ENCODE measurements around the gene AEN.

The AEN gene

GRCh38 chr15:88613074-88613944 is 7.8 kb upstream of the AEN start:
- H3K27ac ChIP-seq (ENCODE audit: insufficient read depth, low read depth, low read length, poor library complexity, severe bottlenecking), result no peak overlapping the region
- H3K4me3 ChIP-seq (ENCODE audit: insufficient read depth, low read depth, low read length), result no peak overlapping the region
- 13 to 21% methylated on average over 6 to 7 of the region's 7 CpGs for WGBS, 2 experiments
- H3K9me3 ChIP-seq (ENCODE audit: control insufficient read depth, low read length), result no peaks in the 10 kb centered on the region
- H3K4me1 ChIP-seq (ENCODE audit: control insufficient read depth, insufficient read depth, low read length), result peaks cover 22% of the 10 kb centered on the region
- peaks cover 29% of the 10 kb centered on the region for H3K27me3 ChIP-seq (ENCODE audit: control insufficient read depth, insufficient read depth, low read length, poor library complexity, severe bottlenecking)
- no peaks in the 10 kb centered on the region for H3K36me3 ChIP-seq (ENCODE audit: control insufficient read depth, insufficient read depth, low read length)

- H3K36me3 ChIP-seq (ENCODE audit: control insufficient read depth, insufficient read depth, low read length), result no peaks in the 10 kb centered on the region
- 68 to 70% methylated on average over 11 of the region's 11 CpGs for WGBS, 2 experiments
- H3K27ac ChIP-seq (ENCODE audit: insufficient read depth, low read depth, low read length, poor library complexity, severe bottlenecking), result no peak overlapping the region
- H3K4me3 ChIP-seq (ENCODE audit: insufficient read depth, low read depth, low read length), result no peak overlapping the region
- peaks cover 12% of the 10 kb centered on the region for H3K4me1 ChIP-seq (ENCODE audit: control insufficient read depth, insufficient read depth, low read length)
- H3K9me3 ChIP-seq (ENCODE audit: control insufficient read depth, low read length), result no peaks in the 10 kb centered on the region
- H3K27me3 ChIP-seq (ENCODE audit: control insufficient read depth, insufficient read depth, low read length, poor library complexity, severe bottlenecking), result peaks cover 19% of the 10 kb centered on the region
Measured at GRCh38 chr15:88615303-88616107, 5.6 kb upstream of the AEN start.

- no peak overlapping the region for H3K27ac ChIP-seq (ENCODE audit: insufficient read depth, low read depth, low read length, poor library complexity, severe bottlenecking)
- H3K36me3 ChIP-seq (ENCODE audit: control insufficient read depth, insufficient read depth, low read length), result no peaks in the 10 kb centered on the region
- H3K27me3 ChIP-seq (ENCODE audit: control insufficient read depth, insufficient read depth, low read length, poor library complexity, severe bottlenecking), result peaks cover 19% of the 10 kb centered on the region
- WGBS, 2 experiments, result 84 to 87% methylated on average over 4 of the region's 4 CpGs
- H3K9me3 ChIP-seq (ENCODE audit: control insufficient read depth, low read length), result no peaks in the 10 kb centered on the region
- no peak overlapping the region for H3K4me3 ChIP-seq (ENCODE audit: insufficient read depth, low read depth, low read length)
- H3K4me1 ChIP-seq (ENCODE audit: control insufficient read depth, insufficient read depth, low read length), result peaks cover 6% of the 10 kb centered on the region
Measured at GRCh38 chr15:88616240-88616639, 4.9 kb upstream of the AEN start.

- Histone ChIP-seq H3K27me3 (ENCODE audit: control insufficient read depth, insufficient read depth, low read length, poor library complexity, severe bottlenecking) (peaks cover 15% of the 10 kb centered on the region), H3K36me3 (ENCODE audit: control insufficient read depth, insufficient read depth, low read length) (no peaks in the 10 kb centered on the region), H3K4me3 (ENCODE audit: insufficient read depth, low read depth, low read length) (no peak overlapping the region), H3K9me3 (ENCODE audit: control insufficient read depth, low read length) (no peaks in the 10 kb centered on the region), H3K27ac (ENCODE audit: insufficient read depth, low read depth, low read length, poor library complexity, severe bottlenecking) (no peak overlapping the region), H3K4me1 (ENCODE audit: control insufficient read depth, insufficient read depth, low read length) (peaks cover 6% of the 10 kb centered on the region)
- WGBS, 2 experiments, result 89 to 93% methylated on average over 9 of the region's 10 CpGs
Measured at GRCh38 chr15:88617031-88617722, 4.0 kb upstream of the AEN start.

GRCh38 chr15:88617790-88618189 is 3.4 kb upstream of the AEN start:
- 41 to 78% methylated on average over 1 of the region's 1 CpG for WGBS, 2 experiments
- no peaks in the 10 kb centered on the region for H3K9me3 ChIP-seq (ENCODE audit: control insufficient read depth, low read length)
- H3K36me3 ChIP-seq (ENCODE audit: control insufficient read depth, insufficient read depth, low read length), result no peaks in the 10 kb centered on the region

GRCh38 chr15:88618686-88619085 is 2.5 kb upstream of the AEN start:
- Histone ChIP-seq H3K4me1 (ENCODE audit: control insufficient read depth, insufficient read depth, low read length) (peaks cover 11% of the 10 kb centered on the region), H3K36me3 (ENCODE audit: control insufficient read depth, insufficient read depth, low read length) (no peaks in the 10 kb centered on the region), H3K27me3 (ENCODE audit: control insufficient read depth, insufficient read depth, low read length, poor library complexity, severe bottlenecking) (peaks cover 7% of the 10 kb centered on the region), H3K9me3 (ENCODE audit: control insufficient read depth, low read length) (no peaks in the 10 kb centered on the region), H3K27ac (ENCODE audit: insufficient read depth, low read depth, low read length, poor library complexity, severe bottlenecking) (no peak overlapping the region), H3K4me3 (ENCODE audit: insufficient read depth, low read depth, low read length) (no peak overlapping the region)

More at GRCh38 chr15:88617790-88618189, 3.4 kb upstream of the AEN start:
- no peak overlapping the region for H3K4me3 ChIP-seq (ENCODE audit: insufficient read depth, low read depth, low read length)
- H3K27me3 ChIP-seq (ENCODE audit: control insufficient read depth, insufficient read depth, low read length, poor library complexity, severe bottlenecking), result peaks cover 14% of the 10 kb centered on the region
- H3K27ac ChIP-seq (ENCODE audit: insufficient read depth, low read depth, low read length, poor library complexity, severe bottlenecking), result no peak overlapping the region
- H3K4me1 ChIP-seq (ENCODE audit: control insufficient read depth, insufficient read depth, low read length), result peaks cover 8% of the 10 kb centered on the region

GRCh38 chr15:88619796-88620195 is 1.3 kb upstream of the AEN start:
- Histone ChIP-seq H3K27ac (ENCODE audit: insufficient read depth, low read depth, low read length, poor library complexity, severe bottlenecking) (no peak overlapping the region), H3K36me3 (ENCODE audit: control insufficient read depth, insufficient read depth, low read length) (no peaks in the 10 kb centered on the region), H3K9me3 (ENCODE audit: control insufficient read depth, low read length) (no peaks in the 10 kb centered on the region), H3K4me1 (ENCODE audit: control insufficient read depth, insufficient read depth, low read length) (peaks cover 19% of the 10 kb centered on the region), H3K27me3 (ENCODE audit: control insufficient read depth, insufficient read depth, low read length, poor library complexity, severe bottlenecking) (no peaks in the 10 kb centered on the region), H3K4me3 (ENCODE audit: insufficient read depth, low read depth, low read length) (no peak overlapping the region)
- WGBS, 2 experiments, result 48 to 50% methylated on average over 2 of the region's 2 CpGs

- H3K27ac ChIP-seq (ENCODE audit: insufficient read depth, low read depth, low read length, poor library complexity, severe bottlenecking), result no peak overlapping the region
- peaks cover 10% of the 10 kb centered on the region for H3K36me3 ChIP-seq (ENCODE audit: control insufficient read depth, insufficient read depth, low read length)
- H3K4me1 ChIP-seq (ENCODE audit: control insufficient read depth, insufficient read depth, low read length), result peaks cover 19% of the 10 kb centered on the region
- 1 to 2% methylated on average over 17 of the region's 17 CpGs for whole genome bisulfite sequencing, 2 experiments
- H3K9me3 ChIP-seq (ENCODE audit: control insufficient read depth, low read length), result no peaks in the 10 kb centered on the region
- H3K4me3 ChIP-seq (ENCODE audit: insufficient read depth, low read depth, low read length), result peak overlapping the region; percentile 74
- no peaks in the 10 kb centered on the region for H3K27me3 ChIP-seq (ENCODE audit: control insufficient read depth, insufficient read depth, low read length, poor library complexity, severe bottlenecking)
Measured at GRCh38 chr15:88621789-88622604, 857 bp downstream of the AEN start.

- Histone ChIP-seq H3K9me3 (ENCODE audit: control insufficient read depth, low read length) (no peaks in the 10 kb centered on the region), H3K27ac (ENCODE audit: insufficient read depth, low read depth, low read length, poor library complexity, severe bottlenecking) (no peak overlapping the region), H3K4me3 (ENCODE audit: insufficient read depth, low read depth, low read length) (peak overlapping the region; percentile 74), H3K27me3 (ENCODE audit: control insufficient read depth, insufficient read depth, low read length, poor library complexity, severe bottlenecking) (no peaks in the 10 kb centered on the region), H3K36me3 (ENCODE audit: control insufficient read depth, insufficient read depth, low read length) (peaks cover 10% of the 10 kb centered on the region), H3K4me1 (ENCODE audit: control insufficient read depth, insufficient read depth, low read length) (peaks cover 19% of the 10 kb centered on the region)
- 42 to 46% methylated on average over 5 of the region's 5 CpGs for WGBS, 2 experiments
Measured at GRCh38 chr15:88622605-88622975, 1.4 kb downstream of the AEN start.

Data from ectodermal cell (in vitro differentiated cells).